ENCODE results near the gene STARD5.

DNA sequence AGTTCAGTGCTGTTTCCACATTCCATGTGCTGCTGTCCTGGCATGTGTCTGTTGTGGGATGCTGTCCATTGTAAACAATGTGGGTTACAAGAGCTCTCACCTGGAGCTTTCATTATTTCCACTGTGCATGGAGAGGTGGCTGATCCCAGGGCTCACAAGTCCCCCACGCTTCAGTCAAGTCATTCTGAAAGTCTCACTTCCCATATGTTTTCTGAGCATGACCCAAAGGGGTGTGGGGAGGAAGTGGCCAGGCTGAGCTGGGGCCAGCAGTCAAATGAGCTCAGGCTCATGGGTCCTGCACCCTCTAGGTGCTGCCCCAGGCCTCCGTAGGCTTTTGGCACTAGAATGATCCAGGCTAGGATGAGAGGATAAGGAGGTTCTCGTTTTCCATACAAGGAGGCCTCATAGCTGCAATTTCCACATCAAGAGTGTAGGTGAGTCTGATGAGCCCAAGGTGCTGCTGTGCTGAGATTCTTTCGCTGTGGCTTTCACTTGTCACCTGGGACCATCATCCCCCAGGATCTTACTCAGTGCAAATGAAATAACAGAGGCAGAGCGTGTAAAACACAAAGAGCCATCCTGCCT is 22.0 kb downstream of the STARD5 start:
- TF ChIP-seq, protein P1, sequence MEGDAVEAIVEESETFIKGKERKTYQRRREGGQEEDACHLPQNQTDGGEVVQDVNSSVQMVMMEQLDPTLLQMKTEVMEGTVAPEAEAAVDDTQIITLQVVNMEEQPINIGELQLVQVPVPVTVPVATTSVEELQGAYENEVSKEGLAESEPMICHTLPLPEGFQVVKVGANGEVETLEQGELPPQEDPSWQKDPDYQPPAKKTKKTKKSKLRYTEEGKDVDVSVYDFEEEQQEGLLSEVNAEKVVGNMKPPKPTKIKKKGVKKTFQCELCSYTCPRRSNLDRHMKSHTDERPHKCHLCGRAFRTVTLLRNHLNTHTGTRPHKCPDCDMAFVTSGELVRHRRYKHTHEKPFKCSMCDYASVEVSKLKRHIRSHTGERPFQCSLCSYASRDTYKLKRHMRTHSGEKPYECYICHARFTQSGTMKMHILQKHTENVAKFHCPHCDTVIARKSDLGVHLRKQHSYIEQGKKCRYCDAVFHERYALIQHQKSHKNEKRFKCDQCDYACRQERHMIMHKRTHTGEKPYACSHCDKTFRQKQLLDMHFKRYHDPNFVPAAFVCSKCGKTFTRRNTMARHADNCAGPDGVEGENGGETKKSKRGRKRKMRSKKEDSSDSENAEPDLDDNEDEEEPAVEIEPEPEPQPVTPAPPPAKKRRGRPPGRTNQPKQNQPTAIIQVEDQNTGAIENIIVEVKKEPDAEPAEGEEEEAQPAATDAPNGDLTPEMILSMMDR (IDR thresholded peaks at IDR 0.05) = no peak
- TF ChIP-seq POLR2A (IDR thresholded peaks at IDR 0.05) = no peak
